Erythroblast (primary cell): ENCODE measurements around the gene NT5DC1.
"Not testable (repeated sequence)": the region's sequence is repeated elsewhere in the genome, so short reads cannot be mapped to it uniquely, and the experiment has no call there.

Experiments used
- DNase-seq, 2 experiments: peaks; one replicate each; lab custom pipeline; 2025; lab: John Stamatoyannopoulos, UW
- GATA1 ChIP-seq: IDR thresholded peaks from 2 replicates; pipeline ENCODE4 v1.6.1; 2011; ENCODE audit warnings: low read depth, mild to moderate bottlenecking, control low read depth, low read length, moderate library complexity
- POLR2A ChIP-seq: IDR thresholded peaks from 2 replicates; pipeline ENCODE4 v1.6.1; 2011; ENCODE audit warnings: mild to moderate bottlenecking, low read length

The NT5DC1 gene

GRCh38 chr6:116282698-116283097 lies 182.0 kb downstream of the NT5DC1 start:
- DNase-seq, result no peak
- TF ChIP-seq POLR2A (no peak), GATA1 (no peak)

- no peak for TF ChIP-seq GATA1
- TF ChIP-seq POLR2A, result no peak
- no peak for DNase-seq
These were observed 182.5 kb downstream of the NT5DC1 start for GRCh38 chr6:116283191-116283590.

GRCh38 chr6:116284984-116285383 lies 184.3 kb downstream of the NT5DC1 start:
- DNase-seq, result not testable (repeated sequence)

- TF ChIP-seq POLR2A, result no peak
- no peak for TF ChIP-seq GATA1
- no peak for DNase-seq
These were observed 186.2 kb downstream of the NT5DC1 start for GRCh38 chr6:116286773-116287358.

- TF ChIP-seq GATA1, result no peak
- no peak for TF ChIP-seq POLR2A
These were observed 187.1 kb downstream of the NT5DC1 start for GRCh38 chr6:116287689-116288282.

GRCh38 chr6:116289876-116290275 lies 189.2 kb downstream of the NT5DC1 start:
- DNase-seq, result no peak
- TF ChIP-seq GATA1 (no peak), POLR2A (no peak)

More at GRCh38 chr6:116287689-116288282, 187.1 kb downstream of the NT5DC1 start:
- peak; percentile 51 to 71 for DNase-seq

- DNase-seq, result no peak
- TF ChIP-seq POLR2A (no peak), GATA1 (no peak)
These were observed 190.1 kb downstream of the NT5DC1 start for GRCh38 chr6:116290799-116291198.

- no peak for DNase-seq
- TF ChIP-seq POLR2A (no peak), GATA1 (no peak)
These were observed 191.2 kb downstream of the NT5DC1 start for GRCh38 chr6:116291701-116292396.

GRCh38 chr6:116292553-116292952 lies 191.9 kb downstream of the NT5DC1 start:
- DNase-seq, result no peak
- TF ChIP-seq GATA1 (no peak), POLR2A (no peak)

GRCh38 chr6:116298273-116298672 lies 197.6 kb downstream of the NT5DC1 start:
- TF ChIP-seq GATA1 (no peak), POLR2A (no peak)
- DNase-seq, result peak in 1 of 2 experiments; percentile 1

- TF ChIP-seq POLR2A (no peak), GATA1 (no peak)
- no peak for DNase-seq
These were observed 198.3 kb downstream of the NT5DC1 start for GRCh38 chr6:116298973-116299372.
